ENCODE results near the gene POMGNT1.

GRCh38 chr1:46153228-46153627 is 45.0 kb downstream of the POMGNT1 start:
- TF ChIP-seq, protein P1, sequence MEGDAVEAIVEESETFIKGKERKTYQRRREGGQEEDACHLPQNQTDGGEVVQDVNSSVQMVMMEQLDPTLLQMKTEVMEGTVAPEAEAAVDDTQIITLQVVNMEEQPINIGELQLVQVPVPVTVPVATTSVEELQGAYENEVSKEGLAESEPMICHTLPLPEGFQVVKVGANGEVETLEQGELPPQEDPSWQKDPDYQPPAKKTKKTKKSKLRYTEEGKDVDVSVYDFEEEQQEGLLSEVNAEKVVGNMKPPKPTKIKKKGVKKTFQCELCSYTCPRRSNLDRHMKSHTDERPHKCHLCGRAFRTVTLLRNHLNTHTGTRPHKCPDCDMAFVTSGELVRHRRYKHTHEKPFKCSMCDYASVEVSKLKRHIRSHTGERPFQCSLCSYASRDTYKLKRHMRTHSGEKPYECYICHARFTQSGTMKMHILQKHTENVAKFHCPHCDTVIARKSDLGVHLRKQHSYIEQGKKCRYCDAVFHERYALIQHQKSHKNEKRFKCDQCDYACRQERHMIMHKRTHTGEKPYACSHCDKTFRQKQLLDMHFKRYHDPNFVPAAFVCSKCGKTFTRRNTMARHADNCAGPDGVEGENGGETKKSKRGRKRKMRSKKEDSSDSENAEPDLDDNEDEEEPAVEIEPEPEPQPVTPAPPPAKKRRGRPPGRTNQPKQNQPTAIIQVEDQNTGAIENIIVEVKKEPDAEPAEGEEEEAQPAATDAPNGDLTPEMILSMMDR (IDR thresholded peaks at IDR 0.05) = no peak
- no peak for TF ChIP-seq ZFX (IDR thresholded peaks at IDR 0.05; ENCODE audit: borderline replicate concordance)

Data from 22Rv1 (cell line).